Measurements from ENCODE around the gene AGTR1.

GRCh38 chr3:148736086-148736485, 38.4 kb downstream of the AGTR1 start:
- TF ChIP-seq CTCF (IDR thresholded peaks at IDR 0.05; ENCODE audit: low read depth, low read length) = no peak
- no peak for TF ChIP-seq POLR2A (IDR thresholded peaks at IDR 0.05; ENCODE audit: extremely low read depth, insufficient read length)
